T-helper 17 cell (primary cell): ENCODE data around the gene KMO. TPM values are rescaled to one million over a fixed set of nuclear protein-coding genes. Genes with fewer than 3 reads are reported as not detected.

Source experiments
- ATAC-seq: fragments of 150-1000 bp; cut with Tn5 transposase; 2 replicates; pipeline ENCODE4 v1.10.0; 2021; ENCODE audit warnings: mild to moderate bottlenecking, moderate library complexity
- DNase-seq, 3 donors: peaks; one replicate each; pipeline versions ENCODE4 v3.0.0 to v3.0.0-alpha.2; 2020 to 2021
- H3K9me3 ChIP-seq: one replicate; pipeline ENCODE4 v1.7.0; 2013; ENCODE audit warnings: low read length, mild to moderate bottlenecking; ENCODE audit not compliant: control insufficient read depth, poor library complexity, severe bottlenecking
- H3K27ac Mint-ChIP-seq: one replicate; pipeline ENCODE4 v1.8.0; 2022; ENCODE audit warnings: mild to moderate bottlenecking, moderate library complexity, mixed read lengths
- H3K27me3 Mint-ChIP-seq: one replicate; pipeline ENCODE4 v1.8.0; 2022; ENCODE audit warnings: mixed read lengths
- H3K36me3 Mint-ChIP-seq: one replicate; pipeline ENCODE4 v1.8.0; 2022; ENCODE audit warnings: low read depth, mixed read lengths
- H3K4me1 Mint-ChIP-seq: one replicate; pipeline ENCODE4 v1.8.0; 2022; ENCODE audit warnings: mild to moderate bottlenecking, mixed read lengths
- H3K4me3 Mint-ChIP-seq: one replicate; pipeline ENCODE4 v1.8.0; 2022; ENCODE audit warnings: mild to moderate bottlenecking, moderate library complexity, mixed read lengths
- total RNA-seq, 4 donors: library from RNA in 2 of 4; stranded (reverse) in 2 of 4; gene quantifications; one replicate each; pipeline ENCODE4 v1.2.3 and lab custom pipeline; 2022 to 2026

The KMO gene
- total RNA-seq, 2 donors from 2014 or later: 1.5 TPM; not detected in 1

DNA sequence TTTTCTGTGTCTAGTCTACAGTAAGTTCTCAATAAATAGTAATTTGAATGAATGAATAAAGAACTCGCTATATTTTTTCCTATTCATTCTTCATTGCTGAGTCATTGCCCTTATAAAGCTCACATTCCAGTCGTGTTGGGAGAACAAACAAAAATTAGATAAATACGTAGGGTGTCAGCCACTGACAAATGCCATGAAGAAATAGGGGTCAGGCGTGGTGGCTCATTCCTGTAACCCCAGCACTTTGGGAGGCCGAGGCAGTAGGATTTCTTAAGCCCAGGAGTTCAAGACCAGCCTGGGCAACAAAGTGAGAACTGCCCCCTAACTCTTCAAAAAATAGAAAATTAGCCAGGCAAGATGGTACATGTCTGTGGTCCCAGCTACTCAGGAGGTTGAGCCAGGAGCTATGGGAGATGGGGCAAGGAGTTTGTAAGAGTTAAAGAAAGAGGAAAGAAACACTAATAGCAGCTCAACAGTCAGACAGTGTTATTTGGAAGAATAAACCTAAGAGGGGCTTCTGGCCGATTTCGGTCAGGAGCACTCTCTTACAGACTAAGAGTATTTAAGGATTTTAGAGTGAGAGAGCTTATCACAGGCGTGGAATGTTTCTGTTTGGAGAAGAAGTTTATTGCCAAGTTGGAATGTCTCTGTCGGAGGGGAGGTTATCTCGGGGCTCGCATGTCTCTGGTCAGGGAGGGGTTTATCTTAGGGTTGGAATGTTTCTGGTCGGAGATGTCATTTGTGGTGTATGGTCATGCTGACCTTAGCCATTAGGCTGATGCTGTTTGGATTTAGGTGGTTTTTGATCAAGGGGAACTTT is 109.8 kb downstream of the KMO start:
- H3K9me3 ChIP-seq: no peaks in the 10 kb centered on the region
- Mint-ChIP-seq H3K4me3 (no peak overlapping the region), H3K27ac (no peak overlapping the region), H3K27me3 (no peaks in the 10 kb centered on the region), H3K4me1 (peaks cover 16% of the 10 kb centered on the region), H3K36me3 (no peaks in the 10 kb centered on the region)
- DNase-seq: no peak
- ATAC-seq: no peak

GRCh38 chr1:241642593-241642944 is 110.4 kb downstream of the KMO start:
- no peak overlapping the region for H3K27ac Mint-ChIP-seq
- no peak for ATAC-seq

DNA sequence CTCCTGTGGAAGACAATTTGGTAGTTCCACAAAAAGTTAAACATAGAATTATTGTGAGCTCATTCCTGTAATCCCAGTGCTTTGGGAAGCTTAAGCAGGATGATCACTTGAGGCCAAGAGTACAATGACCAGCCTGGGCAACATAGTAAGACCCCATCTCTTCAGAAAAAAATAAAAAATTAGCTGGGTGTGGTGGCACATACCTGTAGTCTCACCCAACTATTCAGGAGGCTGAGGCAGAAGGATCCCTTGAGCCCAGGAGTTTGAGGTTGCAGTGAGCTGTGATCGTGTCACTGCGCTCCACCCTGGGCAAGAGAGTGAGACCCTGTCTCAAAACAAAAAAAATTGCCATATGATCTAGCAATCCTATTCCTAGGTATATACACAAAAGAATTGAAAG is 112.1 kb downstream of the KMO start:
- H3K9me3 ChIP-seq: no peaks in the 10 kb centered on the region
- Mint-ChIP-seq H3K27me3 (no peaks in the 10 kb centered on the region), H3K4me3 (no peak overlapping the region), H3K27ac (no peak overlapping the region), H3K36me3 (no peaks in the 10 kb centered on the region), H3K4me1 (peaks cover 4% of the 10 kb centered on the region)
- ATAC-seq: no peak
- DNase-seq: no peak

More at GRCh38 chr1:241642593-241642944, 110.4 kb downstream of the KMO start:
- H3K9me3 ChIP-seq: no peaks in the 10 kb centered on the region
- H3K36me3 Mint-ChIP-seq: no peaks in the 10 kb centered on the region
- no peak for DNase-seq
- H3K27me3 Mint-ChIP-seq: no peaks in the 10 kb centered on the region
- H3K4me1 Mint-ChIP-seq: peaks cover 13% of the 10 kb centered on the region
- no peak overlapping the region for H3K4me3 Mint-ChIP-seq

- no peak overlapping the region for H3K4me3 Mint-ChIP-seq
- ATAC-seq: no peak
- H3K9me3 ChIP-seq: no peaks in the 10 kb centered on the region
- H3K27me3 Mint-ChIP-seq: no peaks in the 10 kb centered on the region
- DNase-seq: no peak
- H3K4me1 Mint-ChIP-seq: peaks cover 3% of the 10 kb centered on the region
- no peaks in the 10 kb centered on the region for H3K36me3 Mint-ChIP-seq
- H3K27ac Mint-ChIP-seq: no peak overlapping the region
These were observed 113.0 kb downstream of the KMO start for GRCh38 chr1:241645199-241645598.

Other genes starting within 250 kb of the KMO start
- gene RGS7, start 175.2 kb upstream of the KMO start, total RNA-seq: not detected
- gene FH, start 12.6 kb upstream of the KMO start, total RNA-seq: 10 to 100 TPM; 13.9 to 18.5 TPM
- gene CHML, start 108.0 kb downstream of the KMO start, total RNA-seq: 1 to 10 TPM; 4.7 to 7.9 TPM
- 1 to 10 TPM; 3.7 to 3.9 TPM for gene OPN3, start 108.0 kb downstream of the KMO start, total RNA-seq
- gene WDR64, start 119.9 kb downstream of the KMO start, total RNA-seq: under 1 TPM; 0.35 to 0.37 TPM